Chondrocyte (in vitro differentiated cells): Measurements from ENCODE around the gene COL5A3. TPM values are rescaled to one million over a fixed set of nuclear protein-coding genes. Genes with fewer than 3 reads are reported as not detected.

Source experiments
- DNase-seq: peaks from one replicate; pipeline ENCODE4 v3.0.0; 2021; ENCODE audit warnings: mixed read lengths, low spot score
- H3K27ac Mint-ChIP-seq: one replicate; pipeline ENCODE4 v1.8.0; 2021; ENCODE audit warnings: mild to moderate bottlenecking, moderate library complexity, mixed read lengths; ENCODE audit not compliant: unreplicated experiment
- H3K27me3 Mint-ChIP-seq: 2 replicates; pipeline ENCODE4 v1.8.0; 2021; ENCODE audit warnings: low read depth, mixed read lengths
- H3K36me3 Mint-ChIP-seq: 2 replicates; pipeline ENCODE4 v1.8.0; 2021; ENCODE audit warnings: low read depth, mixed read lengths
- H3K4me1 Mint-ChIP-seq: 2 replicates; pipeline ENCODE4 v1.8.0; 2021; ENCODE audit warnings: low read depth, mild to moderate bottlenecking, mixed read lengths
- H3K4me3 Mint-ChIP-seq: one replicate; pipeline ENCODE4 v1.8.0; 2021; ENCODE audit warnings: mild to moderate bottlenecking, moderate library complexity, mixed read lengths; ENCODE audit not compliant: unreplicated experiment
- H3K9me3 Mint-ChIP-seq: 2 replicates; pipeline ENCODE4 v1.8.0; 2021; ENCODE audit warnings: low read depth, mixed read lengths
- total RNA-seq: library from RNA; stranded (reverse); gene quantifications from 3 replicates; pipeline ENCODE4 v1.2.1, GENCODE V29; 2021
- TF ChIP-seq, protein P1 (sequence below): fragments of 200-600 bp; sonication (generic); IDR thresholded peaks from 2 replicates; pipeline ENCODE4 v1.5.0; 2021; ENCODE audit warnings: antibody characterized with exemption, mild to moderate bottlenecking, moderate library complexity

Gene COL5A3
- total RNA-seq, 1 donor from 2014 or later: 65.9 TPM

DNA sequence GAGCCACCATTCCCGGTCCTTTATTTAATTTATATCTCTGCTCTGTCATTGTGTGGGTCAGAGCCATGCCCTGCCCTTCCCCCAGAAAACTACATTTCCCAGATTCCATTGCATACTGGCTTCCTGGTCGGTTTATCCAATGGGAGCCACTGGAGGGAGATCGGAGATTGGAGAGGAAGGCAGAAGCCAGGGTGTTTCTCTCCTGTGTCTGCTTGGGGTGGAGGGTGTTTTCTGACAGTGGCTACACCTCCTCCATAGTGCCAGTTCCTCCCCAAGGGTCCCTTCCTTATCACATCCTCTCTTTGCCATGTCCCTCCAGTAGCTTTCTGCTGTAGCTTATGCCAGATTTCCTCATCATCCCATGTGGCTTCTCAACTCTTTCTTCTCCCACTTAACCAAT, 93.0 kb downstream of the COL5A3 start:
- H3K4me1 Mint-ChIP-seq: peaks cover 18% of the 10 kb centered on the region
- H3K9me3 Mint-ChIP-seq: no peaks in the 10 kb centered on the region
- H3K36me3 Mint-ChIP-seq: no peaks in the 10 kb centered on the region
- no peak overlapping the region for H3K4me3 Mint-ChIP-seq
- H3K27me3 Mint-ChIP-seq: no peaks in the 10 kb centered on the region
- peak overlapping the region; percentile 62 for H3K27ac Mint-ChIP-seq
- no peak for DNase-seq
- TF ChIP-seq, protein P1, sequence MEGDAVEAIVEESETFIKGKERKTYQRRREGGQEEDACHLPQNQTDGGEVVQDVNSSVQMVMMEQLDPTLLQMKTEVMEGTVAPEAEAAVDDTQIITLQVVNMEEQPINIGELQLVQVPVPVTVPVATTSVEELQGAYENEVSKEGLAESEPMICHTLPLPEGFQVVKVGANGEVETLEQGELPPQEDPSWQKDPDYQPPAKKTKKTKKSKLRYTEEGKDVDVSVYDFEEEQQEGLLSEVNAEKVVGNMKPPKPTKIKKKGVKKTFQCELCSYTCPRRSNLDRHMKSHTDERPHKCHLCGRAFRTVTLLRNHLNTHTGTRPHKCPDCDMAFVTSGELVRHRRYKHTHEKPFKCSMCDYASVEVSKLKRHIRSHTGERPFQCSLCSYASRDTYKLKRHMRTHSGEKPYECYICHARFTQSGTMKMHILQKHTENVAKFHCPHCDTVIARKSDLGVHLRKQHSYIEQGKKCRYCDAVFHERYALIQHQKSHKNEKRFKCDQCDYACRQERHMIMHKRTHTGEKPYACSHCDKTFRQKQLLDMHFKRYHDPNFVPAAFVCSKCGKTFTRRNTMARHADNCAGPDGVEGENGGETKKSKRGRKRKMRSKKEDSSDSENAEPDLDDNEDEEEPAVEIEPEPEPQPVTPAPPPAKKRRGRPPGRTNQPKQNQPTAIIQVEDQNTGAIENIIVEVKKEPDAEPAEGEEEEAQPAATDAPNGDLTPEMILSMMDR: no peak

DNA sequence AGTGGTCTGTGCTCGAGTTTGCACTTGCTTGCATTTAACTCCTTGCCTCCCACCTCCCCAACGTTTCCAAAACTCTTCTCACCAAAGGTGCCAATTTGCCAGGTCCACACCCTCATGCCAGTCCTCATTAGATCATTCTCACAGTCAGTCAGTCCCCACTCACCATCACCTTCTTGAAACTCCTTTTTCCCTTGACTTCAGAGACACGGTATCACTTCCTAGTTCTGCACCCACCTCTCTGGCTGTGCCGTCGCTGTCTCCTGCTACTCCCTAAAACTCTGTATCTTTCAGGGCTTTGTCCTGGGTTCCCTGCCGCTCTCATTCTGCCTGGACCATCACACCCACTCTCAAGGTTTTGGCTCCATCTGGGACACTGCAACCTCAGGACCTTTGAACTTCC, 93.6 kb downstream of the COL5A3 start:
- TF ChIP-seq, protein P1: no peak
- DNase-seq: no peak
- Mint-ChIP-seq H3K36me3 (no peaks in the 10 kb centered on the region), H3K9me3 (no peaks in the 10 kb centered on the region), H3K4me1 (peaks cover 18% of the 10 kb centered on the region), H3K27ac (peak overlapping the region; percentile 62), H3K4me3 (no peak overlapping the region), H3K27me3 (no peaks in the 10 kb centered on the region)

DNA sequence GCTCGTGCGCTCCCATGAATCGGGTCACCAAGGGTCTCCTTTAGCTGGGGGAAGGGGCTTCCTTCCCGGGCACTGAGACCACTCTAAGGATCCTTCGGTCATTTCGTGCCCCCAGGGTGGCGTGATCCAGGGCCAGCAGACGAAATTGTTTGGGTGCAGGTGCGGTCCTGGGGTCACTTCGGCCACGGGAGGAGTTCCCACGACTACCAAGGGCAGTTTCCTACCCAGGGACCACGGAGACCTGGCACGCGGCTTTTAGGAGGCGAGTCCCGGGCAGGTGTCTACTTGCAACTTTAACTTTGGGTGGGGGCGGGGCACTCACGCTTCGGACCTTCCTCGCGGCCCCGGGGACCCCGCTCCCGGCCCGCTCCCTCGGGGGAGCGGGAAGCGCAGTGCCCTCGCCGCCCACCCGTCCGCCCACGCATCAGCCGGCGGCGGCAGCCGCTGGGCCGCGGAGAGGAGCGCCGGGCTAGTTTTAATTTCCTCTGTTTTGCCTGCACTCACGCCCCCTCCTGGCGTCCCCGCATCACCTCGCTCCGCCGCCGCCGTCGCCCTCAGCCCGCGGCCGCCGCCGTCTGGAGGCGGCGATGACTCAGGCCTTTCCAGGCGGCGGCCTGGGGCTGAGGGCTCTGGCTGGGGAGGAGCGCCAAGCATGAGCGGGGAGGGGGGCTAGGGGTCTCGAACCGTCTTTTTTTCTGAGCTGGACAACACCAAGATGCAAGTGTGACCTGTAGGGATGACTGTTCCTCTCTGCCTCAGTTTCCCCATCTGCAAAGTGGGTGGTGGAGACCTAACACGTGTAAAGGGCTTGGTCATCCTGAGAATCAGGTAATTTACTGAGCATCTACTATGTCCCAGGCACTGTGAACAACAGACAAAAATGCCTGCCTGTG, 95.7 kb downstream of the COL5A3 start:
- peak overlapping the region; percentile 67 for H3K27ac Mint-ChIP-seq

DNA sequence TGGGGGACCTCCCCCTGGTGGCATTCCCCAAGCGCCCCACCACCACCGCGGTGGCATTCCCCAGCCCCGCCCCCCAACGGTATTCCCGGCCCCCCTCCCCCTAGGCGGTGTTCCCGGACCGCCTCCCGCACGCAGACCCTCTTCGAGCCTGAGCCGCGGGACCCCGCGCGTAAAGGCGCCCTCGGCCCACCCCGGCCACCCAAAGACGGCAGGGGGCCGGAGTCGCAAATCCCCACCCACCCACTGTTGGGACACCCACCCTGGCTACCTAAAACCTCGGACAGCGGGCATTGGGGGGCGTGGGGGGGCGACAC, 96.3 kb downstream of the COL5A3 start:
- no peaks in the 10 kb centered on the region for H3K27me3 Mint-ChIP-seq
- no peak overlapping the region for H3K27ac Mint-ChIP-seq
- no peaks in the 10 kb centered on the region for H3K9me3 Mint-ChIP-seq
- H3K4me3 Mint-ChIP-seq: peak overlapping the region; percentile 75
- no peaks in the 10 kb centered on the region for H3K36me3 Mint-ChIP-seq
- DNase-seq: no peak
- TF ChIP-seq, protein P1: no peak
- H3K4me1 Mint-ChIP-seq: peaks cover 18% of the 10 kb centered on the region

More for the DNA sequence above, 95.7 kb downstream of the COL5A3 start:
- Mint-ChIP-seq H3K4me1 (peaks cover 18% of the 10 kb centered on the region), H3K27me3 (no peaks in the 10 kb centered on the region), H3K9me3 (no peaks in the 10 kb centered on the region), H3K36me3 (no peaks in the 10 kb centered on the region), H3K4me3 (peak overlapping the region; percentile 75)
- TF ChIP-seq, protein P1: peak; percentile 86
- no peak for DNase-seq

DNA sequence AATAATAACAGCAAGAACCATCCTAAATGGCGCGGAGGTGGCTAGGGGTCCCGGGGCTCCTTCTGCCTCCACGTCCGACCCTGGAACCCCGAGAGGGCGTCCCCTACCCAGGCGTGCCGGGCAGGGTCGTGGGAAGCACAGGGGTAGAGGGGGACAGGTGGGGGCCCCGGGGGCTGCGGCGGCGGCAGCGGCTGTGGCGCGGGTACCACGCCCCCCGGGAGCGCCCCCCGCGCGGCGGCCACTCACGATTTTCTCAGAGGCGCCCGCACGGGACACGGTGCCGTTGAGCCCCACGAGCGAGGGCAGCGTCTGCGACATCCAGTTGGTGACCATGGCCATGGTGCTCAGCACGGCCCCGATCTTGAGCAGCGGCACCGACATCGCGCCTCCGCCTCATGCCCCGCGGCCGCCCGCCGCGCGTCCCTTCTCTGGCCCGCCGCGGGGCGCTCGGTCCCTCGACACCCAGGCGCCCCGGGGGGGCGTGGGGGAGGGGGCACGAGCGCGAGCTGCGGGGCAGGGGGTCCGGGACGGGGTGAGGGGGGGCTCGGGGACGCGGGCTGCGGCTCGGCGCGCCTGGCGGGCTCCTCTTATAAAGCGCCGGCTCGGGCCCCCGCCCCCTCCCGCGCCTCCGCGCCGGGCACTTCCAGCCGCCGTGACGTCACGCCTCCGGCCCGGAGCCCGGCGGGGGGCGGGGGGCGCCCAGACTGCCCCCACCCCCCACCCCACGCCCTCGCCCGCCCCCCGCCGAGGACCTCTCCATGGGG, 96.9 kb downstream of the COL5A3 start:
- no peak for DNase-seq
- H3K4me1 Mint-ChIP-seq: peaks cover 18% of the 10 kb centered on the region
- no peaks in the 10 kb centered on the region for H3K9me3 Mint-ChIP-seq
- TF ChIP-seq, protein P1: peak; percentile 16
- peak overlapping the region; percentile 44 for H3K4me3 Mint-ChIP-seq
- H3K27ac Mint-ChIP-seq: no peak overlapping the region
- H3K27me3 Mint-ChIP-seq: no peaks in the 10 kb centered on the region
- H3K36me3 Mint-ChIP-seq: no peaks in the 10 kb centered on the region
